Activated T-helper 1 cell treated with anti-CD3 and anti-CD28 coated beads, Interleukin-2, amount 50 U/mL, for 16 hours (primary cell): Measurements from ENCODE around the gene NSDHL.
"Not testable (repeated sequence)": the region's sequence is repeated elsewhere in the genome, so short reads cannot be mapped to it uniquely, and the experiment has no call there.

Experiments
- DNase-seq, 2 donors: peaks; one replicate each; pipeline ENCODE4 v3.0.0-alpha.2; 2020; ENCODE audit warnings: low read depth in 1 of 2, low spot score in 1 of 2

The NSDHL gene

DNA sequence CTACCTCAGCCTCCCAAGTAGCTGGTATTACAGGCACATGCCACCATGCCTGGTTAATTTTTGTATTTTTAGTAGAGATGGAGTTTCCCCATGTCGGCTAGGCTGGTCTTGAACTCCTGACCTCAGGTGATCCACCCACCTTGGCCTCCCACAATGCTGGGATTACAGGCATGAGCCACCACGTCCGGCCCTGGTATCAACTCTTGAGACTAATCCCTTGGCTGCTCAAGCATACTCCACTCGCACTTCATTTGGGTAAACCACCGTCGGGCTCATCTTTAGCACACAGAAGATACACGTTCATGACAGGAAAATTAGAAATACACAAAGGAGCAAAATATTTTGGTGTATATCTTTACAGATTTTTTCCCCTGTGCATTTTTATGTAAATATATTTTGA lies 79.2 kb downstream of the NSDHL start:
- not testable (repeated sequence) for DNase-seq

DNA sequence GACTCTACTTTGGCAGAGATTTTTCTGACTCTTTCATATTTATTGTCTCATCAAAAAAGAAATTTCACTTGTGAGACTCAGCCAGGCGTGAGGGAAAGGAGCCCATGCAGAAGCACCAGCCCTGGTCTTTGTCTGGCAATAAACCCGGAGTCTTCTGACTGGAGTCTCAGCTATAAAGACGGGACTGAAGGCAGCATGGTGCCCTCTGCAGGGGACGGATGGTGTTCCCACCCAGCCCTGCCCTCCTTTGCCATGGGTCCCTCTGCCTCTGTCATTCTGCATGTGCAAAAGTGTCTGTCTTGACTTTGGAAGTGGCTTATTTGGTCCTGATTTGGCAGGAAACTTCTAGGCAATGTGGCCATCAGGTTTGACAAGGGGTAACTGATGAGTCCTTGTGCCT lies 81.2 kb downstream of the NSDHL start:
- no peak for DNase-seq

DNA sequence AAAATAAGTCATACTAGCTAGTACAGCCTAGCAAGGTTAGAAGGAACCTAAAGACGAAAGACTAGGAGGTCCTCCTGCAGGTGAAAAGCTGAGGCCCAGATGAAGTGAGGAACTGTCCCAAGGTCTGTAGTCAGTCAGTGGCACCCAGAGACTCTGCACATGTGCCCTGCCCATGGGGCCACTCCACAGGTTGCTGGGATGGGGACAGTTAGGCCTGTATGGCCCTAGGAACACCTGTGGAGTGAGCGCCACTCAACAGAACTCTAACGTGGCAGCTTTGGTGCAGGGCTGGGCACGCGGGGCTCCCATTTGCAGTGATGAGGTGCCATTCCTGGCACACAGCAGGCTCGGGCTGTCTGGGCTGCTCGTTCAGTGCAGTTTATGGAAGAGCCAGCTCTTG lies 81.8 kb downstream of the NSDHL start:
- DNase-seq = no peak

DNA sequence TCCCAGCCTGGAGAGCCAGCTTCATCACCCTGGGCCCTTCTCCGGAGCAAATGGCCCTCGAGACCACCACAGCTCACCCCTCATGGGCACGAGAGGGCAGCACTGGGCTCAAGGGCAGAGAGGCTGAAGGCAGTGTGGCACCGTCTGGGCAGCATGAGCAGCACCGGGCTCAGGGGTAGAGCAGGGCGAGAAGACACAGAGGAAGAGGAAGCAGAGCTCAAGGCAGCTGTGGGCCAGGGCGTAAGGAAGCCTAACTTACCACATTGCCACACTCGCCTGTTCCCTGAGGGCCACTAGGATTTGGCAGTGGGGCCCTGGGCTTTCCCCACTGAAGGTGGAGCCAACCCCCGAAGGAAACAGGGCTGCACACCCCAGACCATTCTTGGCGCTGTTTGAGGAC lies 82.5 kb downstream of the NSDHL start:
- DNase-seq = no peak

DNA sequence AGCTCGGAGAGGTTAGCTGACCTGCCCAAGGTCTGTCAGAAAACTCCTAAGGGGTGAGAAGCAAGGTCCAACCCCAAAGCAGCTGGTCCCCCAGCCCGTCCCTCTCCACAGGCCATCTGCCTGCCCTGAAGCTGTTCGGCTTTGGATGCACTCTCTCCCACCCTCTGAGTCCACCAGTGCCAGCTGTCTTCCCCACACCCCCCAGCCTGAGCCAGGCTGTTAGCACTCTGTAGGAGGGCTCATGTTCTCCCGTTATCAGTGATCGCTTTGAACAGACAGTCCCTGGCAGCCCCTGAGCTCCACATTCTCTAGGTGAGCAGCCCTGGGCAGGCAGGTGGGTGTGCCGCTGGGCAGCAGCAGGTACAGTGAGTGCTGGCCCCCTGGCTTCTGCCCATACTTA lies 83.0 kb downstream of the NSDHL start:
- no peak for DNase-seq

DNA sequence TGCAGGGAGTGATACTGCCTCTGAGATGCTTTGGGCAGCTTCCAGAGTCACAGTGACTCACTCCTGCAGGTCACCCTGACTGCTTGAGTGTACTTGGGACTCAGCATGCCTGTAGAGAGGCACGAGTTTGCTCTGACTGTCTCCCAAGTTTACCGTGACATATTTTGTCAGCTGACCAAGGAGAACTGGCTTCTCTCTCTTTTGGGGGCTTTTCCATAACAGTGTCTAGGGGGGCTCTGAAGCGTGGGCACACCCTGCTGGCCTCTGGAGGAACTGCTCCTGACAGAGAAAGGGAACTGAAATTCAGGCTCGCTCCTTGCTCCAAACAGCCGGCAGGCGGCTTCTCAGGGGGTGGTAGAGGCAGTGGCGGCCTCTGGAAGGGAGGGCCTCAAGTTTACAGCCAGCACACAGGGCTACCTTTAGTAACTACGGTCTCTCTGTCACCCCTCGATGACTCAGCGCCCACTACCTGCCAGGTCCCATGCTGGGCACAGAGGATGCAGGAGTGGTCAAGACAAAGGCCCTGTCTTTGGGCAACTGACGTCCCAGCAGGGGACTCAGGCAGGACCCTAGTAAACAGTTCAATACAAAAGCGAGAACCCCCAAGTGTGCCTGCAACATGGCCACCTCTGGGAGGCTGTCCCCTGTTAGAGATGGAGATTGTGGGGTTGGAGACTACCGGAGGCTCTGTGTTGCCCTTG lies 84.8 kb downstream of the NSDHL start:
- DNase-seq = no peak

DNA sequence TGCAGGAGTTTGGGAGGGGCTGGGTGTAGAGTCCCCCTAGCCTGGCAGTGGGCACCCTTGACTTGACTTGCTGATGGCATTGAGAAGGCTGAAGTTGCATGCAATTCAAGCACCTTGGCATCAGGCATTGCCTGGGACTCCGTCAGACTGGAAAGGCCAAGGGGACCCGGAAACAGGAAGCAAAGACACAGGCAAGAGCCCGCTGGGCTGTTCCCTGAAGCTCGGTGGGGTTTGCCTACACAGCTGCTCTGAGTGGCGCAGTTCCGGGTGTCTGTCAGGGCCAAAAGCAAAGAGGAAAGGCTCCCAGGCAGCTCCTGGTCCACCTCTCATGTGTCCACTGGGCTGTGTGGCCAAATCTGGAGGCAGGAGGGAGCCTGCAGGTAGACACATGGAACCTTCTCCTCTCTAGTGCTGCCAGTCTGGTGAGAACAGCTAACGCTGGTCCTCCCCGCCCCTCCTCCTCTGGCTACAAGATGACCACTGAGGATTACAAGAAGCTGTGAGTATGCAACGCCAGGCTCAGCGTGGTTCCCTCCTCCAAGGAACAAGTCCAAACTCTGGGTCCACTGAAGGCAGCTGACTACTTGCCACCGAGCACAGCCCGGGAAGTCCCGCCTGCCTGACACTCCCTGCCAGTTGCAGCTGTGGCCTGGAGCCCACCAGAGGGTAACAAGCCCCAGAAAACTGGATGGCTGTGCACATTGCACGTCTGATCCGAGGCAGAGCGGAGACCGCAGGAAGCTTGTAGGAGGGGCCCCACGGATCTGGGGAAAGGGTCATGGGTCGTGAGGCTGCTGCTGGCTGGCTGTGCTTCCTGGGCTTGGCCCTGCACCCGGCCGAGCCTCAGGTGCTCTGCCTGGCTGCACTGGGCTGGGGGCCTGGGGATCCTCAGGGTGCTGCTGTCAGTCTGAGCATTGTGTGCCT lies 87.1 kb downstream of the NSDHL start:
- no peak for DNase-seq

DNA sequence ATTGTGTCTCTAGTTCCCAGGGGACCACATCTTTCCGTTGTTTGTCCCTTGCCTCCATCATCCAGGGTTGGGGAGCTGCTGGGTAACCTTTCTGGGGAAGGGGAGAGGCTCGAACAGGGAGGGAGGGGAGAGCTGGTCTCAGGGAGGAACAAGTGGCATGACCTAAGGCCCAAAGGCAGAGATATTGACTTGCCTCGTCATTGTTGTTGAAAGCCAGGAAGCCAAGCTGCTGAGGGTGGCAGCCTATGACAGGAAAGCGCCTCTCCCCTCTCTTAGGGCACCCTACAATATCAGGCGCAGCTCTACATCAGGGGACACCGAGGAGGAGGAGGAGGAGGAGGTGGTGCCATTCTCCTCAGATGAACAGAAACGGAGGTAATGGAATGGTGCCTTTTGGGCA lies 87.8 kb downstream of the NSDHL start:
- no peak for DNase-seq
